Neural progenitor cell (in vitro differentiated cells): ENCODE results near the gene ANLN. TPM values are rescaled to one million over a fixed set of nuclear protein-coding genes. Genes with fewer than 3 reads are reported as not detected.
"Not testable (repeated sequence)": the region's sequence is repeated elsewhere in the genome, so short reads cannot be mapped to it uniquely, and the experiment has no call there.

ENCODE experiments used
- DNase-seq: peaks from one replicate; pipeline ENCODE4 v3.0.0-alpha.2; 2016; ENCODE audit warnings: low spot score
- H2AFZ ChIP-seq: fragments of 200-600 bp; sonication (generic); replicated peaks from 2 replicates; pipeline ENCODE4 v1.6.1; 2016; ENCODE audit warnings: antibody characterized with exemption
- H3F3A ChIP-seq: fragments of 200-600 bp; sonication (generic); 2 replicates; pipeline ENCODE4 v1.6.1; 2016; ENCODE audit warnings: antibody characterized with exemption, low read depth
- H3K27ac ChIP-seq: fragments of 200-600 bp; sonication (generic); 2 replicates; pipeline ENCODE4 v1.5.1; 2016; ENCODE audit warnings: mild to moderate bottlenecking
- H3K27me3 ChIP-seq: fragments of 200-600 bp; sonication (generic); 2 replicates; pipeline ENCODE4 v1.6.1; 2016; ENCODE audit warnings: mild to moderate bottlenecking, moderate library complexity
- H3K36me3 ChIP-seq: fragments of 200-600 bp; sonication (generic); 2 replicates; pipeline ENCODE4 v1.5.1; 2016
- H3K4me1 ChIP-seq: fragments of 200-600 bp; sonication (generic); 2 replicates; pipeline ENCODE4 v1.6.1; 2016; ENCODE audit warnings: mixed run types
- H3K4me2 ChIP-seq: fragments of 200-600 bp; sonication (generic); 2 replicates; pipeline ENCODE4 v1.6.1; 2016
- H3K4me3 ChIP-seq: fragments of 200-600 bp; sonication (generic); 2 replicates; pipeline ENCODE4 v1.5.1; 2016
- H3K79me2 ChIP-seq: fragments of 200-600 bp; sonication (generic); 2 replicates; pipeline ENCODE4 v1.6.1; 2016; ENCODE audit warnings: low read depth
- H3K9ac ChIP-seq: fragments of 200-600 bp; sonication (generic); 2 replicates; pipeline ENCODE4 v1.6.1; 2016
- H3K9me3 ChIP-seq: fragments of 200-600 bp; sonication (generic); 2 replicates; pipeline ENCODE4 v1.5.1; 2016; ENCODE audit warnings: low read depth
- H4K20me1 ChIP-seq: fragments of 200-600 bp; sonication (generic); 2 replicates; pipeline ENCODE4 v1.6.1; 2016; ENCODE audit warnings: low read depth
- H3K27ac Mint-ChIP-seq: 3 replicates; pipeline ENCODE4 v1.8.0; 2021; ENCODE audit warnings: mixed read lengths
- H3K27me3 Mint-ChIP-seq: 2 replicates; pipeline ENCODE4 v1.8.0; 2022; ENCODE audit warnings: low read depth, mild to moderate bottlenecking, inconsistent platforms, moderate library complexity, mixed read lengths; ENCODE audit not compliant: insufficient read depth
- H3K36me3 Mint-ChIP-seq: 3 replicates; pipeline ENCODE4 v1.8.0; 2021; ENCODE audit warnings: mixed read lengths
- H3K4me1 Mint-ChIP-seq: 3 replicates; pipeline ENCODE4 v1.8.0; 2021; ENCODE audit warnings: mixed read lengths
- H3K4me3 Mint-ChIP-seq: 3 replicates; pipeline ENCODE4 v1.8.0; 2021; ENCODE audit warnings: mild to moderate bottlenecking, moderate library complexity, mixed read lengths
- H3K9me3 Mint-ChIP-seq: 3 replicates; pipeline ENCODE4 v1.8.0; 2020; ENCODE audit warnings: mixed read lengths
- EZH2 ChIP-seq: fragments of 200-600 bp; sonication (generic); IDR thresholded peaks from 2 replicates; pipeline ENCODE4 v1.6.1; 2017; ENCODE audit warnings: antibody characterized with exemption, mild to moderate bottlenecking, moderate library complexity
- EZH2phosphoT487 ChIP-seq: fragments of 200-600 bp; sonication (generic); IDR thresholded peaks from 2 replicates; pipeline ENCODE4 v1.6.1; 2017; ENCODE audit warnings: antibody characterized with exemption
- total RNA-seq: library from RNA; depleted of rRNA; stranded (reverse); fragments of >200 nt; gene quantifications from 2 replicates; pipeline ENCODE4 v1.2.3, GENCODE V29; 2015; ENCODE audit warnings: low replicate concordance
- TF ChIP-seq, protein P1 (sequence below): fragments of 200-600 bp; sonication (generic); IDR thresholded peaks from 2 replicates; pipeline ENCODE4 v1.5.1; 2017; ENCODE audit warnings: antibody characterized with exemption, mild to moderate bottlenecking

Gene ANLN
- total RNA-seq, 1 donor from 2014 or later, result 176 TPM

DNA sequence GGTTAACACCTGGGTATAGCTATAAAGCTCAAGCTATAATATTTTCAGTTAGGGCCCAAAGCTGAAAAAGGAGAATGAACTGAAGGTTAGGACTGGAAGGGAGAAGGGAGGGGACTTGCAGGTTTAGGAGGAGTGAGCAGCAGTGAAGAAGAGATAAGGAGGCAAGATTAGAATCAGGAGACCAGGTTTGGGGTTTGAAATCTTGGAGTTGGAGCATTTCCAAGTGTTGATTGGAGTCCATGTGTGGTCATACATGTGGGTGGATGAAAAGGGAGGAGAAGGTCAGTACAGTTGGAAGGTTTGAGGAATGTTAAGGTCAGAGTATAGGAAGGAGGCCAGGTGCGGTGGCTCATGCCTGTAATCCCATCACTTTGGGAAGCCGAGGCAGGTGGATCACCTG is 8.6 kb upstream of the ANLN start:
- no peaks in the 10 kb centered on the region for H3K79me2 ChIP-seq
- DNase-seq, result no peak
- H3K4me2 ChIP-seq, result no peak overlapping the region
- no peak overlapping the region for H2AFZ ChIP-seq
- Mint-ChIP-seq H3K36me3 (no peaks in the 10 kb centered on the region), H3K27me3 (no peaks in the 10 kb centered on the region), H3K4me1 (no peaks in the 10 kb centered on the region), H3K9me3 (peaks cover 10% of the 10 kb centered on the region), H3K27ac (no peak overlapping the region), H3K4me3 (no peak overlapping the region)
- H4K20me1 ChIP-seq, result no peaks in the 10 kb centered on the region
- no peaks in the 10 kb centered on the region for H3F3A ChIP-seq
- no peak overlapping the region for H3K9ac ChIP-seq
- TF ChIP-seq, protein P1, sequence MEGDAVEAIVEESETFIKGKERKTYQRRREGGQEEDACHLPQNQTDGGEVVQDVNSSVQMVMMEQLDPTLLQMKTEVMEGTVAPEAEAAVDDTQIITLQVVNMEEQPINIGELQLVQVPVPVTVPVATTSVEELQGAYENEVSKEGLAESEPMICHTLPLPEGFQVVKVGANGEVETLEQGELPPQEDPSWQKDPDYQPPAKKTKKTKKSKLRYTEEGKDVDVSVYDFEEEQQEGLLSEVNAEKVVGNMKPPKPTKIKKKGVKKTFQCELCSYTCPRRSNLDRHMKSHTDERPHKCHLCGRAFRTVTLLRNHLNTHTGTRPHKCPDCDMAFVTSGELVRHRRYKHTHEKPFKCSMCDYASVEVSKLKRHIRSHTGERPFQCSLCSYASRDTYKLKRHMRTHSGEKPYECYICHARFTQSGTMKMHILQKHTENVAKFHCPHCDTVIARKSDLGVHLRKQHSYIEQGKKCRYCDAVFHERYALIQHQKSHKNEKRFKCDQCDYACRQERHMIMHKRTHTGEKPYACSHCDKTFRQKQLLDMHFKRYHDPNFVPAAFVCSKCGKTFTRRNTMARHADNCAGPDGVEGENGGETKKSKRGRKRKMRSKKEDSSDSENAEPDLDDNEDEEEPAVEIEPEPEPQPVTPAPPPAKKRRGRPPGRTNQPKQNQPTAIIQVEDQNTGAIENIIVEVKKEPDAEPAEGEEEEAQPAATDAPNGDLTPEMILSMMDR, result no peak
- TF ChIP-seq EZH2 (no peak), EZH2phosphoT487 (no peak)
- H3K36me3 ChIP-seq, result no peaks in the 10 kb centered on the region
- H3K27ac ChIP-seq, result no peak overlapping the region
- H3K9me3 ChIP-seq, result no peaks in the 10 kb centered on the region
- H3K4me1 ChIP-seq, result no peaks in the 10 kb centered on the region
- no peaks in the 10 kb centered on the region for H3K27me3 ChIP-seq
- no peak overlapping the region for H3K4me3 ChIP-seq

DNA sequence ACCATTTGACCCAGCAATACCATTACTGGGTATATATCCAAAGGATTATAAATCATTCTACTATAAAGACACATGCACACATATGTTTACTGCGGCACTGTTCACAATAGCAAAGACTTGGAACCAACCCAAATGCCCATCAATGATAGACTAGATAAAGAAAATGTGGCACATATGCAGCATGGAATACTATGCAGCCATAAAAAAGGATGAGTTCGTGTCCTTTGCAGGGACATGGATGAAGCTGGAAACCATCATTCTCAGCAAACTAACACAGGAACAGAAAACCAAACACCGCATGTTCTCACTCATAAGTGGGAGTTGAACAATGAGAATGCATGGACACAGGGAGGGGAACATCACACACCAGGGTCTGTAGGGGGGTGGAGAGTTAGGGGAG is 6.4 kb upstream of the ANLN start:
- H3K9me3 ChIP-seq, H3K79me2 ChIP-seq, H3K4me3 ChIP-seq, H3K9ac ChIP-seq, H3K27ac ChIP-seq, H3K36me3 Mint-ChIP-seq, H3K36me3 ChIP-seq, DNase-seq, H3F3A ChIP-seq, H3K4me1 ChIP-seq, H3K4me3 Mint-ChIP-seq, H2AFZ ChIP-seq, H3K27me3 Mint-ChIP-seq, H4K20me1 ChIP-seq, H3K27ac Mint-ChIP-seq, H3K4me1 Mint-ChIP-seq, H3K4me2 ChIP-seq, H3K9me3 Mint-ChIP-seq, H3K27me3 ChIP-seq: not testable (repeated sequence)

DNA sequence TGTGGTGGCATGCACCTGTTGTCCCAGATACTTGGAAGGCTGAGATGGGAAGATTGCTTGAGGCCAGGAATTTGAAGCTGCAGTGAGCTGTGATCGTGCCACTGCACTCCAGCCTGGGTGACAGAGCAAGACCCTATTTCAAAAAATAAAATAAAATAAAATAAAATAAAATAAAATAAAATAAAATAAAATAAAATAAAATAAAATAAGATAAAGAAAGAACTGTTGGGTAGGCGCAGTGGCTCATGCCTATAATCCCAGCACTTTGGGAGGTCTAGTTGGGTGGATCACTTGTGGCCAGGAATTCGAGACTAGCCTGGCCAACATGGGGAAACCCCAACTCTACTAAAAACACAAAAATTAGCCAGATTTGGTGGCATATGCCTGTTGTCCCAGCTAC is 4.0 kb upstream of the ANLN start:
- H3K36me3 ChIP-seq, H3K4me2 ChIP-seq, H3K27me3 ChIP-seq, DNase-seq, H2AFZ ChIP-seq, H3K9ac ChIP-seq, H3K4me3 Mint-ChIP-seq, H3K79me2 ChIP-seq, H3K27ac Mint-ChIP-seq, H3K4me1 Mint-ChIP-seq, H3K4me1 ChIP-seq, H3K9me3 Mint-ChIP-seq, H3K4me3 ChIP-seq, H3K27me3 Mint-ChIP-seq, H3K9me3 ChIP-seq, H3K27ac ChIP-seq, H4K20me1 ChIP-seq, H3K36me3 Mint-ChIP-seq: not testable (repeated sequence)
- H3F3A ChIP-seq, result peaks cover 32% of the 10 kb centered on the region

DNA sequence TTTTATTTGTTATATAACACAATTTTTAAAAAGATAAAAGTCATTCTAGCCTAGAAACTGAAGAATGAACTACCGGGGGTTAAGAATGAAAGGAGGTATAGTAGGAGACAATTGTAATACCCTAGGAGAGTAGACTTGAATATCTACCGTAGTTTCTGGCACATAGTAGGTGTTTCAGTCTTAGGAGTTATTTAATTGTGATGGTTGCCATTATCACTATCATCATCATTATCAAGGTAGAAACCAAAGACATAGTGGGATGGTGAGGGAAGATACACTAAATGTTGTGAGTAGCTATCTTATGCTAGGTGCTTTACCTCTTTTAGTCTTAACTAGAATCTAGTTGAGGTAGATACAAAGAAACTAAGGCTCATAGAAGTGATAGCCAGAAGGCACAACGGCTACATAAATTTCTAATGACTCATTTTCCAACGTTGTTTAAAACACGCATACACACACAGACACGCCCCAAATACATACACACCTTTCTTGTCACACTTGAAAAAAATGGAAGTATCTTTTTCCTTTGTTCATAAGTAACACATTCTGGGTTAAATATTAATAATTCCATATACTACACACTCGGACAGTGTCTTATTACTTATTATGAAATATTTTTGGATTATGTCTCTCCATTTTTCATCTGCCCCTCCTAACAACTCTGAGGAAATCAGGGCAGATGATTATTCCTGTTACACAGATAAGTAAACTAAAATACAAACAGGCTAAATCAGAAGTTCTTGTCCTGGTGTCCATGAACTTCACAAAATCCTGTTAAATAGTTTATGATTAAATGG is 2.0 kb upstream of the ANLN start:
- no peaks in the 10 kb centered on the region for H3K9me3 Mint-ChIP-seq
- H3K4me3 Mint-ChIP-seq, result no peak overlapping the region
- H3K79me2 ChIP-seq, result peaks cover 26% of the 10 kb centered on the region
- no peak overlapping the region for H2AFZ ChIP-seq
- no peak overlapping the region for H3K27ac ChIP-seq
- peaks cover 23% of the 10 kb centered on the region for H3K4me1 Mint-ChIP-seq
- peaks cover 16% of the 10 kb centered on the region for H3K4me1 ChIP-seq
- H3K27me3 Mint-ChIP-seq, result no peaks in the 10 kb centered on the region
- H3K36me3 ChIP-seq, result no peaks in the 10 kb centered on the region
- H3K9me3 ChIP-seq, result no peaks in the 10 kb centered on the region
- no peak overlapping the region for H3K4me2 ChIP-seq
- TF ChIP-seq EZH2phosphoT487 (no peak), EZH2 (no peak)
- TF ChIP-seq, protein P1, result no peak
- no peak overlapping the region for H3K4me3 ChIP-seq
- no peak overlapping the region for H3K27ac Mint-ChIP-seq
- no peak for DNase-seq
- H3F3A ChIP-seq, result peaks cover 34% of the 10 kb centered on the region
- no peaks in the 10 kb centered on the region for H3K27me3 ChIP-seq
- peaks cover under 1% of the 10 kb centered on the region for H3K36me3 Mint-ChIP-seq
- H3K9ac ChIP-seq, result no peak overlapping the region
- H4K20me1 ChIP-seq, result peaks cover 7% of the 10 kb centered on the region
